CD4-positive, alpha-beta T cell treated with Interleukin-15 for 1 hour (primary cell): Measurements from ENCODE around the gene OSBPL9.
"Not testable (repeated sequence)": the region's sequence is repeated elsewhere in the genome, so short reads cannot be mapped to it uniquely, and the experiment has no call there.

Experiments used
- DNase-seq: peaks from one replicate; pipeline ENCODE4 v3.0.0-alpha.2; 2020

The OSBPL9 gene

GRCh38 chr1:51716746-51717145 lies 99.9 kb downstream of the OSBPL9 start:
- no peak for DNase-seq

- no peak for DNase-seq
Measured at GRCh38 chr1:51717842-51718241, 101.0 kb downstream of the OSBPL9 start.

- no peak for DNase-seq
Measured at GRCh38 chr1:51719146-51719545, 102.3 kb downstream of the OSBPL9 start.

GRCh38 chr1:51724797-51725196 lies 107.9 kb downstream of the OSBPL9 start:
- no peak for DNase-seq

GRCh38 chr1:51726051-51726450 lies 109.2 kb downstream of the OSBPL9 start:
- no peak for DNase-seq

- DNase-seq = no peak
Measured at GRCh38 chr1:51726544-51727225, 109.8 kb downstream of the OSBPL9 start.

GRCh38 chr1:51727366-51727765 lies 110.5 kb downstream of the OSBPL9 start:
- DNase-seq = no peak

GRCh38 chr1:51728611-51729155 lies 111.8 kb downstream of the OSBPL9 start:
- no peak for DNase-seq

- DNase-seq = peak; percentile 97
Measured at GRCh38 chr1:51729156-51729823, 112.4 kb downstream of the OSBPL9 start.

GRCh38 chr1:51729824-51730301 lies 113.0 kb downstream of the OSBPL9 start:
- no peak for DNase-seq

- DNase-seq = no peak
Measured at GRCh38 chr1:51731998-51732397, 115.1 kb downstream of the OSBPL9 start.

GRCh38 chr1:51732701-51733425 lies 116.0 kb downstream of the OSBPL9 start:
- DNase-seq = no peak

- DNase-seq = not testable (repeated sequence)
Measured at GRCh38 chr1:51733426-51733774, 116.5 kb downstream of the OSBPL9 start.

- DNase-seq = no peak
Measured at GRCh38 chr1:51733793-51734522, 117.1 kb downstream of the OSBPL9 start.

GRCh38 chr1:51734896-51735745 lies 118.2 kb downstream of the OSBPL9 start:
- DNase-seq = no peak

GRCh38 chr1:51735746-51736254 lies 118.9 kb downstream of the OSBPL9 start:
- DNase-seq = no peak

GRCh38 chr1:51736702-51737101 lies 119.8 kb downstream of the OSBPL9 start:
- no peak for DNase-seq

- no peak for DNase-seq
Measured at GRCh38 chr1:51738681-51739080, 121.8 kb downstream of the OSBPL9 start.

- DNase-seq = no peak
Measured at GRCh38 chr1:51740652-51741051, 123.8 kb downstream of the OSBPL9 start.

GRCh38 chr1:51741121-51741681 lies 124.3 kb downstream of the OSBPL9 start:
- no peak for DNase-seq
